Activated T-helper 1 cell treated with anti-CD3 and anti-CD28 coated beads, Interleukin-2, amount 50 U/mL, for 16 hours (primary cell): ENCODE results near the gene FOXB1.

Experiments used
- DNase-seq, 2 donors: peaks; one replicate each; pipeline ENCODE4 v3.0.0-alpha.2; 2020; ENCODE audit warnings: low read depth in 1 of 2, low spot score in 1 of 2

The FOXB1 gene

DNA sequence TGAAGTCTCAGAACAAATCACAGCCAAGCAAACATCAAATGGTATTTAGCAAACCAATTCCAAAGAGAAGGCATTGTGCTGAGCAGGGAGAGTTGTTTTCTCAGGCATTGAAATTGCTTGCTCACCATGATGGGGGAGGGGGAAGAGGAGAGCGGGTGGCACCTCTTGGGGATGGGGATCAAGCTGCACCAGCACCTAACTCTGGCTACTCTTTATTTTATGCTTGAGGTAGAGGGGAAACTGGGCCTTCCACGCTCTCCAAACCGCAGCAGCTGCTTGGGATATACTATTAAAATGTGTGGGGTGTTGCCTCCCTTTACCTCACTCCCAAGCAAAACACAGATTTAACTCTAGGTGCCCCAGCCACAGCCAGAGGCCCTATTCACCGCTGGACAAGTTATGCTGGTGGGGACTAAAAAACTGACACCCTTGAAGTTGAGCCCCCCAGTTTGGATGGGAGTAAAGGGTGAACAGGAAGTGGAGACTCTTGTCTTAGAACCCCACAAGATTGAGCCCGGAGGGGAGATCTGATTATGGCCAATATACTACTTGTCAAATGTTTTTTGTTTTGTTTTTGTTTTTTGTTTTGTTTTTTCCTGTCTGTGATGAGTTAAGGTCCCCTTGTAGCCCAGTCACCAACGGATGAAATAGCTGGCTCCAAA lies 5.0 kb upstream of the FOXB1 start:
- DNase-seq = no peak

DNA sequence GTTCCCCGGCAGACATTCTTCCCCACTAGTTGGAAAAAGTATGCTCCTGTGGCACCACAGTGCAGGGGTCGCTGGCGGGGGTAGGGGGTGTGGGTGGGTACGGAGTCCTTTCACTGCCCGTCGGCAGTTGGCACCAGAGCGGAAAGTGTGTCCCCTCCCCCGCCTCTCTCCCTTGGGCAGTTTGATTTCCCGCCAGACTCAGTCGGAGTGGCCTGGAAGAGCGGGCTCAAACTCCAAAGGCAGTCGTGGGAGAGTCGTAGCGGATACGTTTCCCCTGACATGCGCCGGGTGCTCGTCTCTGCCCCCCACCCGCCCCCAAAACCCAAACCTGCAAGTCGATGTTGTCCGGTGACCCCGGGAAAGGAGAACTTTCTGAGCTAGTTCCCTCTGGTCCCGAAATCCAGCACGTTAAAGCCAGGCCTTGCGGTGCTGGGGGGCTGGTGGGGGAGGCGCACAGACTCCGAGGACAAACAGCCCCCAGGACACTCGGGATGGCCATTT lies 4.4 kb upstream of the FOXB1 start:
- DNase-seq = no peak

DNA sequence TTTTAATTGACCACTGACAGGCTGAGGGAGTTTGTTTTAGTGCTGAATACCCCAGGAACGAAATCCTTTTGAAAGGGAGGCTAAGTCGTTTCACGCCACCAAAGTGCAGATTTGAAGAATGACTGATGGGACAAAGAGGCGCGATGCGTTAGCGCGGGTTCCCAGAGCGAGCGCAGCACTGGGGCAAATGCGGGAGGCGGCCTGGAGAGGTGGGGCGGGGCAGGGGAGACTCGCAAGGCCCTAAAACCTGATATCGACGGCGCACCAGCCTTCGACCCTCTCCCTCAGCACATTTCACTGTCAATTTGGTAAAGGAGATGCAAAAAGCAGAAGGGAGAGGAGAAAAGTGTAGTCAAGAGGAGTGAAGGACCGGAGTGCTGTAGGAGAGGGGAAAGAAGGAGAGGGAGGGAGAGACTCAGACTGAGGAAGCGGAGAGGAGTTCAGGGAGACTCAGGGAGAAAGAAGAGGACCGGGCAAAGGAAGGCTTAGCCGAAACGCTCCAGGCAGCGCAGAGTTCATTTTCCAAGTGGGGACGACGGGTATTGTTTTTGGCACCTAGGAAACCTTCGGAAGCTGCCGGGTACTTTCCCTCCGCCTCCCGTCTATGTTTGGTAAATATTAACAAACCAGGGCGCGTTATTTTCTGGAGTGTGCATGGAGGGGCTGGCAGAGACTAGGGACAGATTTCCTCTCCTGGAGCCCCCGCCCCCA lies 3.8 kb upstream of the FOXB1 start:
- DNase-seq = no peak

- DNase-seq = no peak
Measured at GRCh38 chr15:60000824-60001609, 3.1 kb upstream of the FOXB1 start.

DNA sequence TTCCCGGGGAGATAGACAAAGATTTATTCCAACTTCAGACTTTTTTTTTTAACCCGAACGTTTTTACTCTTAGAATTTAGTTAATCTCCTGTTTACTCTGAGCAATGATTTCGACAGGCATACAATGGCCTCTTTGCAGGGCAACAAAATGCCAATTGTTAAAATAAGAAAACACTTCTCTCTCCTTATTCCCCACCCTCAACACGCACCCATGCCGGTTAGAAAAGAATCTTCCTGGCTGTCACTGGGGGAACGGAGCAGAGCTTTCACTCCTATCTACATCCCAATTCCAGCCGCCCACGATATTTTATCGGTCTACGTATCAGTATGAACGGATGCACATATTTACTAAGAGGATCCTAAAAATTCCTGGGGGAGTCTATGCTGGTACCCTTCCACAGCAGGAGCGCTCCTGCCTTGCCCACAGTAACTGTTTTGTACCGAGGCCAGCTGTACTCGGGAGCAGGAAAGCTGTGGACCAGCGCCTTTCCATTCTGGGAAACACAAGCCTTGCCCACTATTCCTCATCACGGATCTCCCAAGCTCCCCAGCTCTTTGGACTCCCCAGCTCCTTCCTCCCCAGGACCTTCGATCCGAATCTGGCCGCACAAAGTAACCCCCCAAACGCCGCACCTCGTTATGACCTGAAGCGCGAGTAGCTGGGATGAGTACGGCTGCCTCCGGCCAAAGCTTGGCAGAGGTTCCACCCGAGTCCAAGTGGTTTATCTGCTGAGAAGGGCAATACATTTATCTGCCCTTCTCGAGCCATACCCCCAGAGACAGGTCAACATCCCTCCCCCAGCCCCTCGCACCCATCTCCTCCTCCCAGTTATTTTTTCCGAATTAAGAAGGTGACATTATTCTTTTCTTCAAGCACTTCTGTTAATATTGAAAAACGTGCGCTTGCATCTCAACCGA lies 2.2 kb upstream of the FOXB1 start:
- no peak for DNase-seq

DNA sequence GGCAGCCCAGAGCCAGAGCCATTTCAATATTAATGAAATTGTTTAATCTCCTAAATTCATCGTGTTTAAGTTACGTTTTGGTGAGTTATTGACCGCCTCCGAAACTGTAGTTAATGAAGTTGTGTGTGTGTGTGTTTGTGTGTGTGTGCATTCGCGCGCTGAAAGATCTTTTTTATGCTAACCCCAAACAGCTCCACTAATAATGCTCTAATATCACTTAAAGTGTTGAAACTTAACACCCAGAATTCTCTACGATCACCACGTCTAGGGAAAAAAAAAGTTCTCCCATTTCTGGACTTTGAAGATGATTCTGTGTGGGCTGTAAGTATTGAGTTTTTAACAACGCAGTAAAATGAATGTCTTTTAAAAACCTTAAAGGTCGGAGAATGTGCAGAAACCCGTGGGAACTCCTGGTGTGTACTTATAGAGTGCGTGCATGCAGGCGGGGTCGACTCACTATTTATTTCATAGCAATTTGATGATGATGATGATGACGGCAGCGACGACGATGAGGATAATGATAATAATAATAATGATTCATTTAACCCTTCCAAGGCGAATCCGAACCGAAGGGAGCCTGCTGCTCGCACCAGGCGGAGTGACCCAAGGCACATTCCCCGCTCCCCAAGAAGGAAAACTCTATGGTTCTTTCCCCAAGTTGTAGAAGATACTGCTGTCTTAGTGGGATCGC lies 1.4 kb upstream of the FOXB1 start:
- DNase-seq = no peak

- no peak for DNase-seq
Measured at GRCh38 chr15:60003243-60004008, 685 bp upstream of the FOXB1 start.

GRCh38 chr15:60004846-60005351 lies 788 bp downstream of the FOXB1 start:
- no peak for DNase-seq

GRCh38 chr15:60005352-60006202 lies 1.5 kb downstream of the FOXB1 start:
- DNase-seq = no peak

GRCh38 chr15:60006203-60006862 lies 2.2 kb downstream of the FOXB1 start:
- DNase-seq = peak in 1 of 2 donors; percentile 33

GRCh38 chr15:60006873-60007272 lies 2.8 kb downstream of the FOXB1 start:
- DNase-seq = no peak

- DNase-seq = no peak
Measured at GRCh38 chr15:60009124-60009960, 5.2 kb downstream of the FOXB1 start.

DNA sequence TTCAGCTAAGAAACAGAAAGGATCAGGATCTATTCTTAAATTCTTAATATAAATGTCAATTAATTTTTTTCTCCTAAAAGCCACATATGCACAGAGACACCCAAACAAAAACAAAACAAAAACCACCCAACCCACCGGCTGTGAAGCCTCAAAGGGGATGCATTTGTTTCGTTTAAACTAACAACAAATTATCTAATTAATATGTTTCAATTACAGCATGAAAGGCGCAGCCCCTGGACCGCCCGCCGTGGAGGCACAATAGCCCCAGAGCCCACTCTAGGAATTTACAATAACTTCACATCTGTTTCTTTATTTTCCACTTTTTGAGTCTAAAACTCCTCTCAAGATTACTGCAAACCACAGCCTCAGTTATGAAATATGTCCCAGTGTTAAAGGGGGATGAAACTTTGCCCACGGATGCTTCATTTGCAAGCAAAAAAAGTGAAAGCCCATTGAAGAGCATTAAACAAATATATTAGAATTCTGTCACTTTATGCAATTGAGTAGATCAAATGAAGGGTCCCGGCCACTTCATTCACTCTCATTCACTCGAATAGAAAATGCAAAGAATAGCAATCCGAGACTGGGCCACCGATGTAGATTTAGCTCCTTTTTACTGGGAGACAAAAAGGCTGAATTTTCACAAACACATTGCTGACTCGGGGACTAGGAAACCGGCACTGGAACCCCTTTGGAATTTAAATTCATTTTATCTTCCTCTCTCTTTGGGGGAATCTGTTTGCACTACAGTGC lies 6.0 kb downstream of the FOXB1 start:
- DNase-seq = no peak

- no peak for DNase-seq
Measured at GRCh38 chr15:60010858-60011257, 6.7 kb downstream of the FOXB1 start.

GRCh38 chr15:60012695-60013094 lies 8.6 kb downstream of the FOXB1 start:
- DNase-seq = no peak
